T-cell (primary cell): ENCODE results near the gene UFD1. TPM values are rescaled to one million over a fixed set of nuclear protein-coding genes. Genes with fewer than 3 reads are reported as not detected.

Source experiments
- ATAC-seq, 4 experiments: fragments of 200-7000 bp in 3 of 4; fragments of 150-1000 bp in 1 of 4; cut with Tn5 transposase; replicated peaks in 1 of 4; 1 replicate in 3 of 4; 2 replicates in 1 of 4; pipeline ENCODE4 v1.10.0; 2021; ENCODE audit warnings: moderate library complexity in 3 of 4, mild to moderate bottlenecking in 2 of 4, moderate number of reproducible peaks in 1 of 4
- CTCF ChIA-PET, 2 donors: fragments of 300-600 bp; sonication (Branson Sonifier 250); formaldehyde crosslinking; loops; one replicate each; lab custom pipeline; 2022; ENCODE audit warnings: antibody characterized with exemption in 2 of 2; lab: Charles Lee
- POLR2A ChIA-PET, 2 donors: fragments of 300-600 bp; sonication (Branson Sonifier 250); formaldehyde crosslinking; loops; one replicate each; lab custom pipeline; 2022; ENCODE audit warnings: antibody characterized with exemption in 2 of 2; lab: Charles Lee
- DNase-seq, 35 experiments: peaks; one replicate each; pipeline versions ENCODE4 v3.0.0 to v3.0.0-alpha.2; 2013 to 2023
- H3K27ac ChIP-seq: one replicate; pipeline ENCODE4 v1.5.1; 2013; ENCODE audit warnings: low read length
- H3K27me3 ChIP-seq, 2 experiments: replicated peaks in 1 of 2; 1 replicate in 1 of 2; 2 replicates in 1 of 2; pipeline versions ENCODE4 v1.6.1 to v1.7.0; 2013; ENCODE audit warnings: low read length in 1 of 2, mixed read lengths in 1 of 2; ENCODE audit not compliant: control insufficient read depth in 2 of 2, insufficient read depth in 2 of 2; ENCODE audit errors: extremely low read depth in 1 of 2
- H3K36me3 ChIP-seq, 2 donors: 1 replicate in 1 of 2; 2 replicates in 1 of 2; pipeline versions ENCODE4 v1.6.1 to v1.7.0; 2013; ENCODE audit warnings: low read length in 1 of 2; ENCODE audit not compliant: control insufficient read depth in 2 of 2, insufficient read depth in 1 of 2; ENCODE audit errors: extremely low read depth in 1 of 2
- H3K4me1 ChIP-seq, 2 experiments: 1 replicate in 1 of 2; 2 replicates in 1 of 2; pipeline versions ENCODE4 v1.6.1 to v1.7.0; 2013; ENCODE audit warnings: low read length in 2 of 2, mixed read lengths in 1 of 2; ENCODE audit not compliant: insufficient read depth in 2 of 2, control insufficient read depth in 1 of 2; ENCODE audit errors: extremely low read depth in 1 of 2
- H3K4me3 ChIP-seq, 2 donors: 1 replicate in 1 of 2; 2 replicates in 1 of 2; pipeline versions ENCODE4 v1.5.1 to v1.7.0; 2013; ENCODE audit warnings: mild to moderate bottlenecking in 2 of 2, low read length in 1 of 2, moderate library complexity in 1 of 2; ENCODE audit not compliant: control insufficient read depth in 1 of 2; ENCODE audit errors: extremely low read depth in 1 of 2
- H3K9me3 ChIP-seq: 2 replicates; pipeline ENCODE4 v1.7.0; 2013
- H3K27ac Mint-ChIP-seq, 2 donors: one replicate each; pipeline ENCODE4 v1.8.0; 2020 to 2021; ENCODE audit warnings: mild to moderate bottlenecking in 2 of 2, mixed read lengths in 2 of 2
- H3K27me3 Mint-ChIP-seq, 2 donors: one replicate each; pipeline ENCODE4 v1.8.0; 2021 to 2022; ENCODE audit warnings: mixed read lengths in 2 of 2
- H3K36me3 Mint-ChIP-seq: one replicate; pipeline ENCODE4 v1.8.0; 2021; ENCODE audit warnings: mixed read lengths
- H3K4me1 Mint-ChIP-seq, 3 donors: one replicate each; pipeline ENCODE4 v1.8.0; 2020 to 2022; ENCODE audit warnings: mixed read lengths in 3 of 3, mild to moderate bottlenecking in 1 of 3
- H3K4me3 Mint-ChIP-seq, 3 donors: one replicate each; pipeline ENCODE4 v1.8.0; 2020 to 2022; ENCODE audit warnings: mild to moderate bottlenecking in 3 of 3, mixed read lengths in 3 of 3, moderate library complexity in 3 of 3
- H3K9me3 Mint-ChIP-seq, 3 donors: one replicate each; pipeline ENCODE4 v1.8.0; 2020 to 2022; ENCODE audit warnings: mixed read lengths in 3 of 3
- WGBS: methylation state at CpG from one replicate; pipeline ENCODE4 v1.1.5; 2013; ENCODE audit warnings: missing lambda C conversion rate; ENCODE audit not compliant: insufficient coverage; 5-methylcytosine and 5-hydroxymethylcytosine counted together
- total RNA-seq, 35 experiments: library from RNA in 6 of 35; stranded (reverse) in 6 of 35; fragments of 120-200 nt in 1 of 35; gene quantifications; one replicate each; pipeline versions ENCODE4 v1.2.1 to v1.2.4 and lab custom pipeline; 2013 to 2026

Gene UFD1
- total RNA-seq, 5 donors from 2014 or later (not counting 1 experiment from before 2014, with no cell fraction given) = 52.9 to 85.1 (median 60.0) TPM

DNA sequence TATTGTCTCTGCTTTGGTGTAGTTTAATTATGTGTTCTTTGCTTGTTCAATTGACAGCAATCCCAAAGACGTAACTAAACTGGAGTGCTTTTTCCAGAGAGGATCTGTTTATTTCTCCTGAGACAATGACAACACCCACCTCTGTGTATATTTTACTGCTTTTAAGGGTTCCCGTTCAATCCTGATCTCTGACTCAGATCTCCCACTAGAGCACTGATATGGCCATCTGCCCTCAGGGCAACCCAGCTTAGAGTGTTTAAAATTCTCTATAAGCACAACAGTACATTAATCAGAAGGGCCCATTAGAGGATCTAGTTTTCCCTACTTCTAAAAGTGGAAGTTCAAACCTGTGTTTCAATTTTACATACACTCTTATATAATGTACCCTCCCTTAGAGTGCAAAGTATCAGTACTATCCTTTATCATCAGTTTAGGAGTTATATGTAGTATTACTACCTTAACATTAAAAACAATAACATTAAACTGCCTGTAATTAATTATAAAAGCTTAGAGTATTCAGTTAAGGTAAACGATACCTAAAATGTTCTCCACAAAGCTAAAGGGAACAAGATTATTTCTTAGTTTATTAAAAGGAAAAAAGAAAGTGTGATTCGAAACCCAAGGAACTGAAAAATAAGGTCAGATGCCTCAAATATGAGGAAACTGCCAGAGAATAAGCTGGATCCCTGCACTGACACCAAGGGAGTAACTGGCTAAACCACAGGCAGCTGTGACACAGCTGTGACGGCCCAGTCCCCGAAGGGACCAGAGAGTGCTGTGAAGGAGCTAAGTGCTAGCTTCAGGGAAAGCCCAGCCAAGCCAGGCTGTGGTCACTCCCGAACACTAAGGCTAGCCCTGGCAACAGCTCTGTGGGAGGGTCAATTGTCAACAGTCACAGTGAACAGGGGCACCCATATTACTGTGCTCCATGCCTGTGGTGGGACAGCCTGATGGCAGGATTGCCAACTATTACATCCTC is 15.2 kb downstream of the UFD1 start:
- no peak overlapping the region for H3K4me3 ChIP-seq
- Mint-ChIP-seq H3K27me3 (no peaks in the 10 kb centered on the region), H3K4me1 (peaks cover 0 to 4% (median 3%) of the 10 kb centered on the region in 3 donors), H3K4me3 (no peak overlapping the region), H3K9me3 (no peaks in the 10 kb centered on the region), H3K27ac (no peak overlapping the region), H3K36me3 (peaks cover 42% of the 10 kb centered on the region)
- H3K9me3 ChIP-seq = no peaks in the 10 kb centered on the region
- CTCF ChIA-PET = interaction anchor here in 1 of 2 donors (0.6 kb wide), 1 partner anchor 1854 kb away, joined by 5 read pairs; no protein-coding TSS in a partner anchor
- no peaks in the 10 kb centered on the region for H3K27me3 ChIP-seq
- DNase-seq = no peak
- no peak for ATAC-seq
- H3K27ac ChIP-seq = no peak overlapping the region
- peaks cover 22 to 68% of the 10 kb centered on the region in 2 donors for H3K36me3 ChIP-seq
- WGBS = 77% methylated on average over 4 of the region's 7 CpGs
- POLR2A ChIA-PET = interaction anchor here in 1 of 2 donors (0.6 to 1.0 kb wide), 2 partner anchors 24 to 76 kb away, joined by 3 to 7 read pairs; no protein-coding TSS in a partner anchor
- no peaks in the 10 kb centered on the region for H3K4me1 ChIP-seq

DNA sequence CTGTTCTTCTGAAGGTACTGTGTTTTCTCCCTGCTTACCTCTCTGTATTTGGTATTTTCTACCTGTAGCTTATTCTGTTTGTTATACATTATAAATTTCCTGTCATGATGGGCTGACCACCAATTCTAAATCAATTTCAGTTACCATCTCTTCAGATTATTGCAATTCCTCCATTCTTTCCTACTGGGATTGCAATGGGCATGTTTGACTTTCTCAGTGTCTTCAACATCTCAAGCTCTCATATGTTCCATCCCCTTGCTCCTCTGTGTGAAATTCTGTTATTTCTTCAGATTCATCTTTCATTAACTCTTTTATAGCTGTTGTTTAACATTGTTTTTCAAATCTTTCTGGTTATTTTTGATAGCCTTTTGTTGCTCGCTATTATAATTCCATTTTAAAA is 16.0 kb downstream of the UFD1 start:
- peaks cover 19 to 65% of the 10 kb centered on the region in 2 donors for H3K36me3 ChIP-seq
- ATAC-seq (no peak), DNase-seq (no peak)
- H3K4me3 ChIP-seq = no peak overlapping the region
- H3K27me3 ChIP-seq = no peaks in the 10 kb centered on the region
- no peak overlapping the region for H3K27ac ChIP-seq
- ChIA-PET CTCF (no interaction called here), POLR2A (interaction anchor here in 1 of 2 donors (0.6 to 1.0 kb wide), 2 partner anchors 23 to 75 kb away, joined by 3 to 7 read pairs; no protein-coding TSS in a partner anchor)
- H3K27ac Mint-ChIP-seq = no peak overlapping the region
- H3K27me3 Mint-ChIP-seq = no peaks in the 10 kb centered on the region
- H3K36me3 Mint-ChIP-seq = peaks cover 36% of the 10 kb centered on the region
- H3K4me1 ChIP-seq = no peaks in the 10 kb centered on the region
- H3K4me3 Mint-ChIP-seq = no peak overlapping the region
- H3K9me3 ChIP-seq = no peaks in the 10 kb centered on the region
- no peaks in the 10 kb centered on the region for H3K9me3 Mint-ChIP-seq
- peaks cover 0 to 3% (median 0%) of the 10 kb centered on the region in 3 donors for H3K4me1 Mint-ChIP-seq
- WGBS = no CpG with 5 or more reads among the region's 1 CpG

DNA sequence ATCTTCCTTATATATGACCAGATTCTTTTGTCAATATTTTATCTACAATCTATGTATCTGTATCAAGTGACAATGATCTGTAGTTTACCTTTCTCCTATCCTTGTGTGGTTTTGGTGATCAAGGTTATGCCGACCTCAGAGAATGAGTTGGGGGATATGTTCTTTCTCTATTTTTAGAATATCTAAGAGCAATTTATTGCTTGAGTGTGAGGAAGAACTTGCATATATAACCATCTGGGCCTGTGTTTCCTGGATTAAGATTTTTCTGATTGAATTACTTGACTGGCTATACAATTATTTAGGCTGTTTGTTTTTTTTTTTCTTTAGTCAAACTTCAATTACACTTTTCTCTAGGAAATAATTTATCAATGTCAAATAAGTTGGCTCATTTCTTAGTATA is 17.5 kb downstream of the UFD1 start:
- Histone ChIP-seq H3K9me3 (no peaks in the 10 kb centered on the region), H3K36me3 (peaks cover 20 to 63% of the 10 kb centered on the region in 2 donors), H3K27ac (no peak overlapping the region), H3K4me3 (no peak overlapping the region), H3K27me3 (no peaks in the 10 kb centered on the region), H3K4me1 (no peaks in the 10 kb centered on the region)
- Mint-ChIP-seq H3K36me3 (peaks cover 35% of the 10 kb centered on the region), H3K27me3 (no peaks in the 10 kb centered on the region), H3K27ac (no peak overlapping the region), H3K4me3 (no peak overlapping the region), H3K9me3 (no peaks in the 10 kb centered on the region), H3K4me1 (peaks cover 0 to 3% (median 0%) of the 10 kb centered on the region in 3 donors)
- ChIA-PET CTCF (no interaction called here), POLR2A (no interaction called here)
- WGBS = no CpG with 5 or more reads among the region's 1 CpG
- ATAC-seq = no peak
- no peak for DNase-seq

DNA sequence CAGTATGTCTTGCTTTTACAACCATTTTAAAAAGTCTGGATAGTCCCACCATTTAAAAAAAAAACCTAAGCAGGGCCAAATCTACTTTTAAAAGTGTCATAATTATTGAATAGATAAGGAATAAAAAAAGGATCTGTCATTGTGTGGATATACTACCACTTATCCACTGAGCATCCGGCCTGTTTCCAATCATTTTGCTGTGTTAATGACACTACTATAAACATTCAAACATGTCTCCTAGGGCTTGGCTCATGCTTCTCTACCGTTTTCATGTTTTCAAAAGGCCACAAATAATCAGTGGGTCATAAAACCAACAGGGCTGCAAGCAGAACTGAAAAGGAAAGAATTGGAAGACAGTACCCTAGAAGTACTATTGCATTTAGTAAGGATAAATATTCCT is 19.0 kb downstream of the UFD1 start:
- Mint-ChIP-seq H3K36me3 (peaks cover 40% of the 10 kb centered on the region), H3K4me1 (peaks cover 0 to 3% (median 0%) of the 10 kb centered on the region in 3 donors), H3K27ac (no peak overlapping the region), H3K9me3 (no peaks in the 10 kb centered on the region), H3K4me3 (no peak overlapping the region), H3K27me3 (no peaks in the 10 kb centered on the region)
- POLR2A ChIA-PET = no interaction called here
- 100% methylated on average over 1 of the region's 2 CpGs for WGBS
- ATAC-seq = no peak
- no peaks in the 10 kb centered on the region for H3K4me1 ChIP-seq
- H3K4me3 ChIP-seq = no peak overlapping the region
- H3K9me3 ChIP-seq = no peaks in the 10 kb centered on the region
- no peak for DNase-seq
- H3K36me3 ChIP-seq = peaks cover 28 to 63% of the 10 kb centered on the region in 2 donors
- CTCF ChIA-PET = interaction anchor here (0.6 to 0.7 kb wide), 2 partner anchors 19 to 48 kb away, joined by 4 to 8 read pairs; partner anchors contain the start of gene CDC45 (in 1 of the 2)
- no peak overlapping the region for H3K27ac ChIP-seq
- H3K27me3 ChIP-seq = no peaks in the 10 kb centered on the region

DNA sequence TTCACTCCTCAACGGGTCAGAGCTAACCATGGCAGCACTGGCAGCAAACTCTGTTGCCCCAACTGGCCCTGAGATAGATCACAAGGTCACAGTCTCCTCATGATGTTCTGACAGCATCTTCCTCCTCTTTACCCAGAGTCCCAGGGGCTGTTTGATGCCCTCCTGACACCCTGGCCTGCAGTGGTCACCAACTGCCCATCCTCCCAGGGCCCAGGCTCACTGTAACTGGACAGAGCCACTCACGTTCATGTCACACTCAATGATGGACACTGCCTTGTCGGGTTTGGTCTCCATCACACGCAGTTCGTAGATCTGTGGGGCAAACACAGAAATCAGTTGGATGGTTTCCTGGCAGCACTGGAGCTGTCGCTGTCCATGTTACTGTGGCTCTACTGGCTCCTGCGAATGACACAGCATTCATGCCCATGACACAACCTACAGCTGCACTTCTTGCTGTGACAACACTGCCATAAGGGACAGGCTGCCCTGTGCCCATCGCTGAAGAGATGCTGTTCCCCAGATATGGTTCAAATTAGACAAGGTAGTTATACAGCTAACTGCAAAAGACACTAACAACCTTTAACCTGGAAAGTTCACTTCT is 21.1 kb downstream of the UFD1 start:
- CTCF ChIA-PET = no interaction called here
- Histone ChIP-seq H3K4me1 (no peaks in the 10 kb centered on the region), H3K36me3 (peaks cover 32 to 66% of the 10 kb centered on the region in 2 donors), H3K9me3 (no peaks in the 10 kb centered on the region), H3K4me3 (no peak overlapping the region), H3K27ac (no peak overlapping the region), H3K27me3 (no peaks in the 10 kb centered on the region)
- Mint-ChIP-seq H3K27me3 (no peaks in the 10 kb centered on the region), H3K4me1 (no peaks in the 10 kb centered on the region), H3K27ac (no peak overlapping the region), H3K4me3 (no peak overlapping the region), H3K36me3 (peaks cover 45% of the 10 kb centered on the region), H3K9me3 (no peaks in the 10 kb centered on the region)
- 96% methylated on average over 7 of the region's 8 CpGs for WGBS
- ATAC-seq (no peak), DNase-seq (no peak)
- POLR2A ChIA-PET = interaction anchor here in 1 of 2 donors (0.7 kb wide), 1 partner anchor 43 kb away, joined by 3 read pairs; no protein-coding TSS in a partner anchor

DNA sequence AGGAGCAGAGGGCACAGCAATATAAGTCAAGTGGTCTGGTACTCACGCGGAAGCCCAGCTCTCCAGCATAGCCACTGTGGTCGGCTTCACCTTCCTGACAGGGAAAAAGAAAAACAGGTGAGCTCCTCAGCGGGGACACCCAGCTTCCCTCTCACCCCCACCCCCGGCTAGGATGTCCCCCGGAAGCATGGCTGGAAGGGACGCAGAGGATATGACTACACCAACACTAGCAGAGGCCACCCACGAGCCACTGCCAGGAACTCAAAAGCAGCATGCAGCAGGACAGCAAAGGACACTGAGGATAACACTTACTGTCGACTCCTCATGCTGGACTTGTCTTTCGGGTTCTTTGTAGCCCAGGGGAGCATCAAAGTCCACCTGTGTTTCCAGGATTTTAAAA is 22.5 kb downstream of the UFD1 start:
- Mint-ChIP-seq H3K27me3 (no peaks in the 10 kb centered on the region), H3K4me1 (no peaks in the 10 kb centered on the region), H3K4me3 (no peak overlapping the region), H3K27ac (no peak overlapping the region), H3K9me3 (no peaks in the 10 kb centered on the region), H3K36me3 (peaks cover 44% of the 10 kb centered on the region)
- H3K27ac ChIP-seq = no peak overlapping the region
- DNase-seq = no peak
- no peak overlapping the region for H3K4me3 ChIP-seq
- H3K27me3 ChIP-seq = no peaks in the 10 kb centered on the region
- H3K4me1 ChIP-seq = no peaks in the 10 kb centered on the region
- POLR2A ChIA-PET = no interaction called here
- no peaks in the 10 kb centered on the region for H3K9me3 ChIP-seq
- WGBS = 98% methylated on average over 7 of the region's 10 CpGs
- ATAC-seq = no peak
- H3K36me3 ChIP-seq = peaks cover 31 to 73% of the 10 kb centered on the region in 2 donors
- CTCF ChIA-PET = no interaction called here
